Measurements from ENCODE around the gene EGFLAM. TPM values are rescaled to one million over a fixed set of nuclear protein-coding genes. Genes with fewer than 3 reads are reported as not detected.

The EGFLAM gene
- polyA plus RNA-seq, 1 donor from 2014 or later: not detected

DNA sequence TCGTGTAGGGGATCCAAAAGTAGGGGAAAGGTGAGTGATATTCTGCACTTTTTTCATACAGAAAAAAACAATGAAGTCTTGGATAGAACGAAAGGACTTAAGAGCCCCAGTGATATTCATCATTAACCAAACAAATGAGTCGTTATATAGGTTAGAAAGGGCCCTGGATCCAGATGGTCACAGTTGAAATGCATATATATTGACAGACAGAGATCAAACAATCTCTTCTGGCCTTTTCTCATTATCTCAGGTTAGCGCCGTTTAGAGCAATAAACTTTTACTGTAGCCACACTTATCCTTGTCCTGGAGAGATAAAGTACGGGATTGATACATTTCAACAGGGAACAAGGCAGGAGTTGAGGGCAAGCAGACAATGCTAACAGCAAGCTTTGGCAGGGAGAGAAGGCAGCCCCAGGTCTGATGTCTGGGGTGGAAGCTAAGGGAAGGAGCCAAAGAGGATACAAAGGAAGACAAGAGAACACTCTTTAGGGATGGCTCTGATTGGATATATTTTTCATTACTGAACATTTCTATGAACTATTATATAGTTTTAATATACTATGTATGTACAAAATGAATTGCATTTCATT lies 221.1 kb downstream of the EGFLAM start:
- H4K20me1 ChIP-seq (ENCODE audit: insufficient read depth): no peaks in the 10 kb centered on the region
- H3K4me2 ChIP-seq (ENCODE audit: low read length): no peak overlapping the region
- H3K9me3 ChIP-seq (ENCODE audit: low read length): no peaks in the 10 kb centered on the region
- H2AFZ ChIP-seq (ENCODE audit: low read depth, low read length): no peak overlapping the region
- no peaks in the 10 kb centered on the region for H3F3A ChIP-seq (ENCODE audit: insufficient read depth, low read length, poor library complexity, severe bottlenecking)
- no peaks in the 10 kb centered on the region for H3K9me2 ChIP-seq (ENCODE audit: insufficient read depth, low read length)
- H3K79me2 ChIP-seq (replicated peaks; ENCODE audit: insufficient read depth, low read length): no peaks in the 10 kb centered on the region
- H3K27ac ChIP-seq (ENCODE audit: low read length): no peak overlapping the region
- TF ChIP-seq CTCF (IDR thresholded peaks at IDR 0.05; ENCODE audit: poor library complexity, severe bottlenecking) (no peak), EP300 (conservative IDR thresholded peaks at IDR 0.05; ENCODE audit: poor library complexity, severe bottlenecking) (no peak), MXI1 (conservative IDR thresholded peaks at IDR 0.05; ENCODE audit: poor library complexity, severe bottlenecking) (no peak), RAD21 (conservative IDR thresholded peaks at IDR 0.05) (no peak), TAF1 (IDR thresholded peaks at IDR 0.05; ENCODE audit: low read depth) (no peak), SMC3 (conservative IDR thresholded peaks at IDR 0.05; ENCODE audit: poor library complexity) (no peak), EZH2 (IDR thresholded peaks at IDR 0.05; ENCODE audit: borderline replicate concordance, insufficient read depth, low read length, poor library complexity, severe bottlenecking) (no peak), POLR2AphosphoS5 (IDR thresholded peaks at IDR 0.05) (no peak)
- TF ChIP-seq, protein P1, sequence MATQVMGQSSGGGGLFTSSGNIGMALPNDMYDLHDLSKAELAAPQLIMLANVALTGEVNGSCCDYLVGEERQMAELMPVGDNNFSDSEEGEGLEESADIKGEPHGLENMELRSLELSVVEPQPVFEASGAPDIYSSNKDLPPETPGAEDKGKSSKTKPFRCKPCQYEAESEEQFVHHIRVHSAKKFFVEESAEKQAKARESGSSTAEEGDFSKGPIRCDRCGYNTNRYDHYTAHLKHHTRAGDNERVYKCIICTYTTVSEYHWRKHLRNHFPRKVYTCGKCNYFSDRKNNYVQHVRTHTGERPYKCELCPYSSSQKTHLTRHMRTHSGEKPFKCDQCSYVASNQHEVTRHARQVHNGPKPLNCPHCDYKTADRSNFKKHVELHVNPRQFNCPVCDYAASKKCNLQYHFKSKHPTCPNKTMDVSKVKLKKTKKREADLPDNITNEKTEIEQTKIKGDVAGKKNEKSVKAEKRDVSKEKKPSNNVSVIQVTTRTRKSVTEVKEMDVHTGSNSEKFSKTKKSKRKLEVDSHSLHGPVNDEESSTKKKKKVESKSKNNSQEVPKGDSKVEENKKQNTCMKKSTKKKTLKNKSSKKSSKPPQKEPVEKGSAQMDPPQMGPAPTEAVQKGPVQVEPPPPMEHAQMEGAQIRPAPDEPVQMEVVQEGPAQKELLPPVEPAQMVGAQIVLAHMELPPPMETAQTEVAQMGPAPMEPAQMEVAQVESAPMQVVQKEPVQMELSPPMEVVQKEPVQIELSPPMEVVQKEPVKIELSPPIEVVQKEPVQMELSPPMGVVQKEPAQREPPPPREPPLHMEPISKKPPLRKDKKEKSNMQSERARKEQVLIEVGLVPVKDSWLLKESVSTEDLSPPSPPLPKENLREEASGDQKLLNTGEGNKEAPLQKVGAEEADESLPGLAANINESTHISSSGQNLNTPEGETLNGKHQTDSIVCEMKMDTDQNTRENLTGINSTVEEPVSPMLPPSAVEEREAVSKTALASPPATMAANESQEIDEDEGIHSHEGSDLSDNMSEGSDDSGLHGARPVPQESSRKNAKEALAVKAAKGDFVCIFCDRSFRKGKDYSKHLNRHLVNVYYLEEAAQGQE (IDR thresholded peaks at IDR 0.05; ENCODE audit: borderline replicate concordance): no peak
- no peaks in the 10 kb centered on the region for H3K36me3 ChIP-seq (ENCODE audit: insufficient read depth, low read length)
- no peak overlapping the region for H3K4me3 ChIP-seq (ENCODE audit: low read length)
- no peaks in the 10 kb centered on the region for H3K27me3 ChIP-seq (ENCODE audit: insufficient read depth, low read depth, low read length)
- H3K9ac ChIP-seq (ENCODE audit: low read length): no peak overlapping the region

- TF ChIP-seq CTCF (IDR thresholded peaks at IDR 0.05; ENCODE audit: poor library complexity, severe bottlenecking) (no peak), POLR2AphosphoS5 (IDR thresholded peaks at IDR 0.05) (no peak), EZH2 (IDR thresholded peaks at IDR 0.05; ENCODE audit: borderline replicate concordance, insufficient read depth, low read length, poor library complexity, severe bottlenecking) (no peak), MXI1 (conservative IDR thresholded peaks at IDR 0.05; ENCODE audit: poor library complexity, severe bottlenecking) (no peak), EP300 (conservative IDR thresholded peaks at IDR 0.05; ENCODE audit: poor library complexity, severe bottlenecking) (no peak), TAF1 (IDR thresholded peaks at IDR 0.05; ENCODE audit: low read depth) (no peak), SMC3 (conservative IDR thresholded peaks at IDR 0.05; ENCODE audit: poor library complexity) (no peak), RAD21 (conservative IDR thresholded peaks at IDR 0.05) (no peak)
- TF ChIP-seq, protein P1 (IDR thresholded peaks at IDR 0.05; ENCODE audit: borderline replicate concordance): no peak
- H3K36me3 ChIP-seq (ENCODE audit: insufficient read depth, low read length): no peaks in the 10 kb centered on the region
- no peaks in the 10 kb centered on the region for H3F3A ChIP-seq (ENCODE audit: insufficient read depth, low read length, poor library complexity, severe bottlenecking)
Observed at GRCh38 chr5:38483805-38484398, 225.5 kb downstream of the EGFLAM start.

More at GRCh38 chr5:38483805-38484398, 225.5 kb downstream of the EGFLAM start:
- Histone ChIP-seq H3K9me2 (ENCODE audit: insufficient read depth, low read length) (no peaks in the 10 kb centered on the region), H3K27me3 (ENCODE audit: insufficient read depth, low read depth, low read length) (no peaks in the 10 kb centered on the region), H3K79me2 (replicated peaks; ENCODE audit: insufficient read depth, low read length) (no peaks in the 10 kb centered on the region), H2AFZ (ENCODE audit: low read depth, low read length) (no peak overlapping the region), H4K20me1 (ENCODE audit: insufficient read depth) (no peaks in the 10 kb centered on the region), H3K9ac (ENCODE audit: low read length) (no peak overlapping the region), H3K27ac (ENCODE audit: low read length) (no peak overlapping the region), H3K9me3 (ENCODE audit: low read length) (no peaks in the 10 kb centered on the region), H3K4me2 (ENCODE audit: low read length) (no peak overlapping the region), H3K4me3 (ENCODE audit: low read length) (no peak overlapping the region)

All from neural cell (in vitro differentiated cells).